SK-MEL-5 (cell line): ENCODE results near the gene TEX35. TPM values are rescaled to one million over a fixed set of nuclear protein-coding genes. Genes with fewer than 3 reads are reported as not detected.
"Not testable (repeated sequence)": the region's sequence is repeated elsewhere in the genome, so short reads cannot be mapped to it uniquely, and the experiment has no call there.

ENCODE experiments used
- DNase-seq: peaks from one replicate; pipeline ENCODE4 v3.0.0-alpha.2; 2016; ENCODE audit warnings: low read depth, low spot score
- in situ Hi-C: cut with HindIII; loops from 2 replicates; pipeline ENCODE4 v1.10.0; 2016; ENCODE audit warnings: low sequenced_read_pairs, high pct_unique_total_duplicates, low pct_unique_long_range_greater_than_20kb
- total RNA-seq: library from RNA; depleted of rRNA; stranded (reverse); fragments of >200 nt; shearing (Covaris generic); gene quantifications from 2 replicates; pipeline ENCODE4 v1.2.3, GENCODE V29; 2014

Gene TEX35
- total RNA-seq, 1 experiment from 2014 or later = not detected

GRCh38 chr1:178490967-178491366 lies 21.9 kb upstream of the TEX35 start:
- in situ Hi-C loops = no loop called here
- no peak for DNase-seq

- in situ Hi-C loops = no loop called here
These were observed 21.2 kb upstream of the TEX35 start for GRCh38 chr1:178491721-178492120.

GRCh38 chr1:178492341-178492740 lies 20.6 kb upstream of the TEX35 start:
- in situ Hi-C loops = no loop called here
- no peak for DNase-seq

More at GRCh38 chr1:178491721-178492120, 21.2 kb upstream of the TEX35 start:
- no peak for DNase-seq

GRCh38 chr1:178493301-178493741 lies 19.6 kb upstream of the TEX35 start:
- in situ Hi-C loops = no loop called here
- DNase-seq = no peak

- in situ Hi-C loops = no loop called here
- no peak for DNase-seq
These were observed 18.3 kb upstream of the TEX35 start for GRCh38 chr1:178494569-178494971.

DNA sequence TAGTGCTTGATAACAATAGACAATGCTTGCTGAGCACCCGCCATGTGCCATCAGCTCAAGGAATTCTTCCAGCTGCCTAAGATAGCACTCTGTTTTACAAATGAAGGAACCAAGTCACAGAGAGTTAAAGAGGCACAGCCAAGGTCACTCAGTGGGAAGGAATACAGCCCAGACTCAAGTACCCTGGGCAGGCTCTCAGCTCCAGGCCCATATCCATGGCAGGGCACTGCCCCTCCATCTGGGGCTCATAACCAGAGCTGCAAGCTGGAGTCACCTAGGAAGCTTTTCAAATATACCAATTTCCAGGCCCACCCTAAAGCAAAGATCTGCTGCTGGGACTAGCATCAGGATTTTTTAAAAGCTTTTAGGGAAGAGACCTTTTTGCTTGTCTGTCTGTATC lies 17.8 kb upstream of the TEX35 start:
- DNase-seq = no peak
- in situ Hi-C loops = no loop called here

- no peak for DNase-seq
- in situ Hi-C loops = no loop called here
These were observed 17.0 kb upstream of the TEX35 start for GRCh38 chr1:178495741-178496409.

- in situ Hi-C loops = no loop called here
- DNase-seq = no peak
These were observed 16.3 kb upstream of the TEX35 start, which contains the start of gene CLEC20A for GRCh38 chr1:178496410-178497135. CLEC20A (minus strand) TSS chr1:178496964; CDS start chr1:178496939, 25 bp downstream.

DNA sequence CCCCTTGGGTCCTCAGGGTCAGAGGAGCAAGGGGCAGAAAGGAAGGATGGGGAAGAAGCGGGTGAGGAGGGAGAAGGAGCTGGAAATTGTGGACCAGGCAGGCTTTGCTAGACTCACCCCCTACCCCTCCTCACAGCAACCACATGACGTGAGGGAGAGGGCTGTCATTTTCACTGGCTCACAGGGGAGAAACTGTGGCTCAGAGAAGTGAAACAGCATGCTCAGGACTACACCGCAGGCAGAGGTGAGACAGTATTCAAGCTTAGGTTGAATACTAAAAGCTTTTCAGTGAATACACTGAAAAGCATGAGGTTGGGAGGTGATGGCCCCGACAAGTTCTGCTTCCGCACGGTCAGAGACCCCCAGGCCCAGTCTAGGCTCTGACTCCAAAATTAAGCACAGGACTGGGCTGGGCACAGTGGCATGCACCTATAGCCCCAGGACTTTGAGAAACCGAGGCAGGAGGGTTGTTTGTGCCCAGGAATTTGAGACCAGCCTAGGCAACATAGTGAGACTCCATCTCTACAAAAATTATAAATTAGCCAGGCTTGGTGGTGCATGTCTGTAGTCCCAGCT lies 14.9 kb upstream of the TEX35 start:
- no peak for DNase-seq
- in situ Hi-C loops = no loop called here

- in situ Hi-C loops = no loop called here
- DNase-seq = no peak
These were observed 13.8 kb upstream of the TEX35 start for GRCh38 chr1:178498896-178499675.

GRCh38 chr1:178500091-178500770 lies 12.7 kb upstream of the TEX35 start:
- peak; percentile 22 for DNase-seq
- in situ Hi-C loops = no loop called here

- in situ Hi-C loops = no loop called here
- DNase-seq = peak; percentile 41
These were observed 11.9 kb upstream of the TEX35 start for GRCh38 chr1:178500936-178501554.

GRCh38 chr1:178501705-178502329 lies 11.1 kb upstream of the TEX35 start:
- in situ Hi-C loops = no loop called here
- DNase-seq = peak; percentile 76

DNA sequence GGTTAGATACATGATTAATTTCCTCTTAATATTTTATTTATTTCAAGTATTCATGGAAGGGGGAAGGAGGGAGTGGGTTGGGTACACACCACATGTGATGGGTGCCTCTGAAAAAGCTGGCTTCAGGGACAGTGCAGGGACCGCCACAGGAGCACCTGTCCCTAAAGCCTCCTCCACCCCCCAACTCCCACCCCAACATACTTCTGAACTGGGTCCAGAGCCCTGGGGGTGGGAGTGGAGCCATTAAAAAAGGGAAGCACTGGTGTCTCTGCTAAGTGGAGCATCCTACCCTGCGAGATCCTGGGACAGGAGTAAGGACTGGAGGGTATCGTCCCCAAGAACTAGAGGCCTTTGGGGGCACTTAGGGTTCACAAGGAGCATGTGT lies 10.6 kb upstream of the TEX35 start:
- in situ Hi-C loops = no loop called here
- no peak for DNase-seq

GRCh38 chr1:178502856-178503255 lies 10.1 kb upstream of the TEX35 start:
- in situ Hi-C loops = no loop called here
- no peak for DNase-seq

GRCh38 chr1:178503316-178503715 lies 9.6 kb upstream of the TEX35 start:
- DNase-seq, in situ Hi-C loops: not testable (repeated sequence)

DNA sequence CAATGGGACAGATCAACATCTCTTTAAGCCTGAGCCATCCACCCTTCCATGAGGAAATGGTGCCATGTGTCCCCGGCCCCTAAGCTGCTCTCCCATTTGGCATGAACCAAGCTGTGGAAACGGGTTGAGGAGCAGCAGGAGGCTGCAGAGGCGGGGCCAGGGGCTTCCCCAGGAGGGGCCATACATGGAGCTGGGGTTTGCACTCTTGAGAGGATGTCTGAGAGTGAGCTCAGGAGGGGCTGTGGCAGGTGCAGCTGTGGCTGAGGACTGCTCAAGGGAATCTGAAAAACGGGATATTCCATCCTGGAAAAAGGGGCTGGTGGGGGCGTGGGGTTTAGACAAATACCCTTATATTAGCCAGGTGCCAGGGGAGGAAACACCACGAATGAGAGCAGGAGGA lies 9.1 kb upstream of the TEX35 start:
- in situ Hi-C loops = no loop called here
- DNase-seq = no peak
